Activated naive CD8-positive, alpha-beta T cell treated with anti-CD3 and anti-CD28 coated beads for 36 hours (primary cell): Measurements from ENCODE around the gene MPP3. TPM values are rescaled to one million over a fixed set of nuclear protein-coding genes. Genes with fewer than 3 reads are reported as not detected.

Experiments
- DNase-seq: peaks from one replicate; pipeline ENCODE4 v3.0.0; 2021
- H3K27ac Mint-ChIP-seq: one replicate; pipeline ENCODE4 v1.8.0; 2022; ENCODE audit warnings: mild to moderate bottlenecking, moderate library complexity, mixed read lengths
- H3K27me3 Mint-ChIP-seq: one replicate; pipeline ENCODE4 v1.8.0; 2022; ENCODE audit warnings: mild to moderate bottlenecking, mixed read lengths
- H3K36me3 Mint-ChIP-seq: one replicate; pipeline ENCODE4 v1.8.0; 2021; ENCODE audit warnings: mild to moderate bottlenecking, mixed read lengths
- H3K4me1 Mint-ChIP-seq: one replicate; pipeline ENCODE4 v1.8.0; 2021; ENCODE audit warnings: mixed read lengths
- H3K4me3 Mint-ChIP-seq: one replicate; pipeline ENCODE4 v1.8.0; 2022; ENCODE audit warnings: mild to moderate bottlenecking, moderate library complexity, mixed read lengths
- H3K9me3 Mint-ChIP-seq: one replicate; pipeline ENCODE4 v1.8.0; 2022; ENCODE audit warnings: mixed read lengths
- total RNA-seq, 2 experiments: library from RNA; stranded (reverse); gene quantifications; one replicate each; pipeline ENCODE4 v1.2.3, GENCODE V29; 2021

The MPP3 gene
- 1 to 10 TPM in 1 of 2 experiments, under 1 TPM in 1; 0.80 to 1.1 TPM for total RNA-seq

GRCh38 chr17:43832976-43833829 lies at the start of gene MPP3:
TSS of gene MPP3 (minus strand) at chr17:43833146. CDS start at chr17:43831906, 1,240 bp downstream.
- H3K4me3 Mint-ChIP-seq, result peak within 1 kb of the TSS; percentile 74
- H3K4me1 Mint-ChIP-seq, result peaks cover 11% of the 10 kb centered on the region
- H3K9me3 Mint-ChIP-seq, result no peaks in the 10 kb centered on the region
- H3K27ac Mint-ChIP-seq, result no peak within 1 kb of the TSS
- peak; percentile 63 for DNase-seq
- no peaks in the 10 kb centered on the region for H3K36me3 Mint-ChIP-seq
- H3K27me3 Mint-ChIP-seq, result peaks cover 58% of the 10 kb centered on the region

GRCh38 chr17:43881758-43882505 lies 49.0 kb upstream of the MPP3 start:
- Mint-ChIP-seq H3K27ac (no peak overlapping the region), H3K36me3 (no peaks in the 10 kb centered on the region), H3K4me3 (no peak overlapping the region), H3K9me3 (no peaks in the 10 kb centered on the region), H3K4me1 (peaks cover 2% of the 10 kb centered on the region), H3K27me3 (no peaks in the 10 kb centered on the region)
- no peak for DNase-seq

- no peaks in the 10 kb centered on the region for H3K36me3 Mint-ChIP-seq
- H3K27me3 Mint-ChIP-seq, result no peaks in the 10 kb centered on the region
- no peaks in the 10 kb centered on the region for H3K9me3 Mint-ChIP-seq
- H3K4me3 Mint-ChIP-seq, result no peak overlapping the region
- no peak overlapping the region for H3K27ac Mint-ChIP-seq
- DNase-seq, result no peak
- H3K4me1 Mint-ChIP-seq, result peaks cover 2% of the 10 kb centered on the region
Observed at GRCh38 chr17:43881181-43881580, 48.2 kb upstream of the MPP3 start.

GRCh38 chr17:43880420-43880991 lies 47.6 kb upstream of the MPP3 start:
- DNase-seq, result peak; percentile 37
- no peaks in the 10 kb centered on the region for H3K9me3 Mint-ChIP-seq
- H3K27me3 Mint-ChIP-seq, result no peaks in the 10 kb centered on the region
- no peaks in the 10 kb centered on the region for H3K36me3 Mint-ChIP-seq
- H3K27ac Mint-ChIP-seq, result no peak overlapping the region
- H3K4me1 Mint-ChIP-seq, result peaks cover 2% of the 10 kb centered on the region
- no peak overlapping the region for H3K4me3 Mint-ChIP-seq

- Mint-ChIP-seq H3K27me3 (no peaks in the 10 kb centered on the region), H3K27ac (no peak overlapping the region), H3K36me3 (no peaks in the 10 kb centered on the region), H3K4me3 (no peak overlapping the region), H3K4me1 (peaks cover 2% of the 10 kb centered on the region), H3K9me3 (no peaks in the 10 kb centered on the region)
- DNase-seq, result no peak
Observed at GRCh38 chr17:43879723-43880419, 46.9 kb upstream of the MPP3 start.

- DNase-seq, result peak; percentile 66
- Mint-ChIP-seq H3K4me1 (peaks cover 2% of the 10 kb centered on the region), H3K9me3 (no peaks in the 10 kb centered on the region), H3K36me3 (no peaks in the 10 kb centered on the region), H3K27me3 (no peaks in the 10 kb centered on the region), H3K4me3 (no peak overlapping the region), H3K27ac (no peak overlapping the region)
Observed at GRCh38 chr17:43878260-43879175, 45.6 kb upstream of the MPP3 start.

GRCh38 chr17:43877451-43878155 lies 44.7 kb upstream of the MPP3 start:
- Mint-ChIP-seq H3K9me3 (no peaks in the 10 kb centered on the region), H3K27me3 (no peaks in the 10 kb centered on the region), H3K4me3 (no peak overlapping the region), H3K36me3 (no peaks in the 10 kb centered on the region), H3K27ac (no peak overlapping the region), H3K4me1 (peaks cover 2% of the 10 kb centered on the region)
- DNase-seq, result no peak

- no peak overlapping the region for H3K27ac Mint-ChIP-seq
- H3K4me1 Mint-ChIP-seq, result peaks cover 2% of the 10 kb centered on the region
- H3K36me3 Mint-ChIP-seq, result no peaks in the 10 kb centered on the region
- DNase-seq, result no peak
- no peaks in the 10 kb centered on the region for H3K9me3 Mint-ChIP-seq
- H3K4me3 Mint-ChIP-seq, result no peak overlapping the region
- no peaks in the 10 kb centered on the region for H3K27me3 Mint-ChIP-seq
Observed at GRCh38 chr17:43877031-43877430, 44.1 kb upstream of the MPP3 start.

GRCh38 chr17:43875476-43876147 lies 42.7 kb upstream of the MPP3 start:
- H3K4me3 Mint-ChIP-seq, result no peak overlapping the region
- peaks cover 2% of the 10 kb centered on the region for H3K4me1 Mint-ChIP-seq
- no peaks in the 10 kb centered on the region for H3K36me3 Mint-ChIP-seq
- H3K27ac Mint-ChIP-seq, result no peak overlapping the region
- no peaks in the 10 kb centered on the region for H3K9me3 Mint-ChIP-seq
- no peak for DNase-seq
- no peaks in the 10 kb centered on the region for H3K27me3 Mint-ChIP-seq

GRCh38 chr17:43874293-43874692 lies 41.3 kb upstream of the MPP3 start:
- H3K27me3 Mint-ChIP-seq, result peaks cover 4% of the 10 kb centered on the region
- H3K4me3 Mint-ChIP-seq, result no peak overlapping the region
- peaks cover 2% of the 10 kb centered on the region for H3K4me1 Mint-ChIP-seq
- H3K27ac Mint-ChIP-seq, result no peak overlapping the region
- H3K9me3 Mint-ChIP-seq, result no peaks in the 10 kb centered on the region
- no peaks in the 10 kb centered on the region for H3K36me3 Mint-ChIP-seq
- no peak for DNase-seq

- Mint-ChIP-seq H3K36me3 (no peaks in the 10 kb centered on the region), H3K4me1 (peaks cover 1% of the 10 kb centered on the region), H3K9me3 (no peaks in the 10 kb centered on the region), H3K27ac (no peak overlapping the region), H3K27me3 (peaks cover 4% of the 10 kb centered on the region), H3K4me3 (no peak overlapping the region)
- no peak for DNase-seq
Observed at GRCh38 chr17:43873815-43874214, 40.9 kb upstream of the MPP3 start.

GRCh38 chr17:43873091-43873490 lies 40.1 kb upstream of the MPP3 start:
- Mint-ChIP-seq H3K4me1 (no peaks in the 10 kb centered on the region), H3K36me3 (no peaks in the 10 kb centered on the region), H3K27ac (no peak overlapping the region), H3K4me3 (no peak overlapping the region), H3K27me3 (peaks cover 11% of the 10 kb centered on the region), H3K9me3 (no peaks in the 10 kb centered on the region)
- no peak for DNase-seq

- Mint-ChIP-seq H3K4me1 (no peaks in the 10 kb centered on the region), H3K27me3 (peaks cover 12% of the 10 kb centered on the region), H3K36me3 (no peaks in the 10 kb centered on the region), H3K27ac (no peak overlapping the region), H3K4me3 (no peak overlapping the region), H3K9me3 (no peaks in the 10 kb centered on the region)
- no peak for DNase-seq
Observed at GRCh38 chr17:43871946-43872690, 39.2 kb upstream of the MPP3 start.
